ENCODE data around the gene FKBP1A.
"Not testable (repeated sequence)": the region's sequence is repeated elsewhere in the genome, so short reads cannot be mapped to it uniquely, and the experiment has no call there.

FKBP1A gene

DNA sequence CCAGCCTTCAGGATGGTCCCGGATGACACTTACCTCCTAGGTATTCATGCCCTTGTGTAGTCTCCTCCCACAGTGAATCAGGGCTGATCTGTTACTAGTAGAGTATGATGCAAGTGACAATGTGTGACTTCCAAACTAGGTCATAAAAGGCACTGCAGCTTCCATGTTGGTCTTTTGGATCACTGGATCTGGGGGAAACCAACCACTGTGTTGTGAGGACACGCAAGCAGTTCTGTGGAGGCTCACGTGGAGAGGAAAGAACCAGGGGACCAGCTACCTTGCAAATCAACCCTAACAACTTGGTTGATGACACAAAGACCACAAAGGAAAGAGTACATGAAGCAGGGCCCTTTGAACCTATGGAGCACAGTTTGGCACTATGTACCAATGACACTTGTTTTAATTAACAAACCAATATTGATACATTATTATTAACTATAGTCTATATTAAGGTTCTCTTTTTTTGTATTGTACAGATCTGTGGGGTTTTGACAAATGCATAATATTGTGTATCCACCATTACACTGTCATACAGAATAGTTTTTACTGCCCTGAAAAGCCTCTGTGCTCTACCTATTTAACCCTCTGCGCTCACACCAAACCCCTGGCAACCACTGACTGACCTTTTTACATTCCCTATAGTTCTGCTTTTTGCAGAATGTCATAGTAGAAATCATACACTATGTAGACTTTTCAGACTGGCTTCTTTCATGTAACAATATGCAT, 47.7 kb downstream of the FKBP1A start:
- Histone ChIP-seq H3K36me3 (no peaks in the 10 kb centered on the region), H3K4me1 (peaks cover 8% of the 10 kb centered on the region), H3K9me3 (no peaks in the 10 kb centered on the region), H3K4me3 (ENCODE audit: low read depth, low read length) (no peak overlapping the region), H3K27me3 (no peaks in the 10 kb centered on the region)
- DNase-seq, result no peak
- TF ChIP-seq, protein P1, sequence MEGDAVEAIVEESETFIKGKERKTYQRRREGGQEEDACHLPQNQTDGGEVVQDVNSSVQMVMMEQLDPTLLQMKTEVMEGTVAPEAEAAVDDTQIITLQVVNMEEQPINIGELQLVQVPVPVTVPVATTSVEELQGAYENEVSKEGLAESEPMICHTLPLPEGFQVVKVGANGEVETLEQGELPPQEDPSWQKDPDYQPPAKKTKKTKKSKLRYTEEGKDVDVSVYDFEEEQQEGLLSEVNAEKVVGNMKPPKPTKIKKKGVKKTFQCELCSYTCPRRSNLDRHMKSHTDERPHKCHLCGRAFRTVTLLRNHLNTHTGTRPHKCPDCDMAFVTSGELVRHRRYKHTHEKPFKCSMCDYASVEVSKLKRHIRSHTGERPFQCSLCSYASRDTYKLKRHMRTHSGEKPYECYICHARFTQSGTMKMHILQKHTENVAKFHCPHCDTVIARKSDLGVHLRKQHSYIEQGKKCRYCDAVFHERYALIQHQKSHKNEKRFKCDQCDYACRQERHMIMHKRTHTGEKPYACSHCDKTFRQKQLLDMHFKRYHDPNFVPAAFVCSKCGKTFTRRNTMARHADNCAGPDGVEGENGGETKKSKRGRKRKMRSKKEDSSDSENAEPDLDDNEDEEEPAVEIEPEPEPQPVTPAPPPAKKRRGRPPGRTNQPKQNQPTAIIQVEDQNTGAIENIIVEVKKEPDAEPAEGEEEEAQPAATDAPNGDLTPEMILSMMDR (IDR thresholded peaks at IDR 0.05; ENCODE audit: low read depth, low read length), result no peak

DNA sequence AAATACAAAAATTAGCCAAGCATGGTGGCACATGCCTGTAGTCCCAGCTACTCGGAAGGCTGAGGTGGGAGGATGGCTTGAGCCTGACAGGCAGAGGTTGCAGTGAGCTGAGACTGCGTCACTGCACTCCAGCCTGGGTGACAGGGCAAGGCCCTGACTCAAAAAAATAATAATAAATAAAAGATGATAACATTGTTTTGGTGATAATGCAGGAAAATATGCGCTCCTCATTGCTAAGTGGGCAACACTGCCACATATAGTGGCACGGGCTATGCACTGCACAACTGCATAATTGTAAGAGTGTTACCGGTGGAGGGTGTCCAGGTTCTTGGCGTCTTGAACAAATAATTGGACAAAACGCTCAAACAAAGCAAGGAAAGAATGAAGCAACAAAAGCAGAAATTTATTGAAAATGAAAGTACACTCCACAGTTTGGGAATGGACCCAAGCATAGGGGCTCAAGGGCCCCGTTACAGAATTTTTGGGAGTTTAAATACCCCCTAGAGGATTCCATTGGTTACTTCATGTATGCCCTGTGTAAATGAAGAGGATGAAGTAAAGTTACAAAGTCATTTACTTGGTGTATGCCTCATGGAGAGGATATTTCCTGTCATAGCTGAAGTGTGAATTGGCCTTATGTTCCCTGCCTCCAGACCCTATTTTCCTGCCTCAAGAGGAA, 49.3 kb downstream of the FKBP1A start:
- H3K27me3 ChIP-seq; H3K36me3 ChIP-seq; DNase-seq; H3K4me3 ChIP-seq (ENCODE audit: low read depth, low read length); H3K4me1 ChIP-seq; H3K9me3 ChIP-seq: not testable (repeated sequence)

DNA sequence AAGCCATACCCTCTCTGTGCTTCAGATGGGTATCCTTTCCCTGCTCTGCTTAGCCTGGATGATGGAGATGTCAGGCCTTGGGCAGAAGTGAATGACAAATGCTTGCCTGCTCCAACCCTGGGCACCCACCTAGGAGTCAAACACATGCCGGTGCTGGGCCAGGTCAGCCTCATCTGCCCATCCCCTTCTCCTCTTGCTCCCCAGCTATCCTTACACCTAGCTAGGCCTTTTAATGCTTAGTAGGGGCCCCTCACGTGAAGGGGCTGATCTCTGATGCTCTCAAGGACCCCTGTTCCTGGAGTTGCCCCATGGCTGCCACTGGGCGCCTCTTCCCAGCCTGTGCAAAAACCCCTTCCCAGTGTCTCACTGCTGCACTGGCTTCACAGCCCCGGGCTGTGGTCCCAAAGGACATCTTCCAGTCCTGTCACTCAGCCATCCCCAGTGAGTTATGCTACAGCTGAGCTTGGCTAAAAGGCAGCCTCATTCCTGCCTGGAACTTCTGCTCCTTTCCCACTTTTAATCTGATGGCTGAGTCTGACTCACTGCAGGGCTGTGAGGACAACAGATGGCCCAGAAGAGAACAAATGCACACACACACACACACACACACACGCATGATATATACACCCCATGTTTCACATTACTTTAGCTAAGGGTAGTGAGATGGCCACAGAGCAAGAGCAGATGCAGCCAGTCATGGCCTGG, 51.1 kb downstream of the FKBP1A start:
- Histone ChIP-seq H3K4me3 (ENCODE audit: low read depth, low read length) (no peak overlapping the region), H3K36me3 (no peaks in the 10 kb centered on the region), H3K9me3 (no peaks in the 10 kb centered on the region), H3K27me3 (no peaks in the 10 kb centered on the region), H3K4me1 (peaks cover 8% of the 10 kb centered on the region)
- DNase-seq, result peak; percentile 67
- TF ChIP-seq, protein P1 (IDR thresholded peaks at IDR 0.05; ENCODE audit: low read depth, low read length), result no peak

DNA sequence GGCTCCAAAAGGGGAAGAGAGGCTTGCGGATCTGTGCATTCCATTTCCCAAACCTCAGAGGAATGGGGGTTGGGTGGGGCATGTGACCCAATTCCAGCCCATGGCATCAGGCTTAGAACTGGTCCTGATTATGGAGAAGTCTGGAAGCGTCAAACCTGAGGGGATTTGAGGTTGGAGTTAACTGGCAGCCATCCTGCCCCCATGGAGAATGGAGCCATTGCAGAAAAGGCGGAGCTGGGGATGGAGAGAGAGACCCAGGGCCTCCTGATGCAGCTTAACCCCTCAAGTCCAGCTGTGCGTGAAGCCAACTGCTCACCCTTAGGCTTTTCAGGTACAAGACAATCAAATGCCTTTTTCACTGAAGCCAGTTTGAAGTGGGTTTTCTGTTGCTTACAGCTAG, 54.1 kb downstream of the FKBP1A start:
- H3K27me3 ChIP-seq, result no peaks in the 10 kb centered on the region
- DNase-seq, result no peak
- no peaks in the 10 kb centered on the region for H3K9me3 ChIP-seq
- TF ChIP-seq, protein P1 (IDR thresholded peaks at IDR 0.05; ENCODE audit: low read depth, low read length), result no peak
- no peak overlapping the region for H3K4me3 ChIP-seq (ENCODE audit: low read depth, low read length)
- peaks cover 8% of the 10 kb centered on the region for H3K4me1 ChIP-seq
- no peaks in the 10 kb centered on the region for H3K36me3 ChIP-seq

DNA sequence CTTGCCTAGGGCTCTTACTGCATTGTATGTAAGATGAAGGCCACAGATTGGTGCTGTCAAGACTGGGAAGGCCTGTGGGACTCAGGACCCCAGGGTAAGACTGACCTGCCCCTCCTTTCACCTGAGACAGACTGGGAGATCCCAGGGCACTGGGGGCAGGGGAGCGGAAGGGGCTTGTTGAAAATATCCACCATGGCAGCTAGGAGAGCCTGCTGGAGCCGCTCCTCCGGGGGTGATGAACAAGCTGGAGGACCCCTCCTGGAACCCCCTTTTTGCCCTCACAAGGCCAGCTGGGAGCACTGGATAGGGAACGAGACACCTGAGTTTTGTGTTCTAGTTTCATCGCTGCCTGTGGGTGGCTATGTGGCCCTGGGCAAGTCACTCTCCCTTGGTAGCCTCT, 54.8 kb downstream of the FKBP1A start:
- Histone ChIP-seq H3K9me3 (no peaks in the 10 kb centered on the region), H3K36me3 (no peaks in the 10 kb centered on the region)
- TF ChIP-seq, protein P1 (IDR thresholded peaks at IDR 0.05; ENCODE audit: low read depth, low read length), result no peak

DNA sequence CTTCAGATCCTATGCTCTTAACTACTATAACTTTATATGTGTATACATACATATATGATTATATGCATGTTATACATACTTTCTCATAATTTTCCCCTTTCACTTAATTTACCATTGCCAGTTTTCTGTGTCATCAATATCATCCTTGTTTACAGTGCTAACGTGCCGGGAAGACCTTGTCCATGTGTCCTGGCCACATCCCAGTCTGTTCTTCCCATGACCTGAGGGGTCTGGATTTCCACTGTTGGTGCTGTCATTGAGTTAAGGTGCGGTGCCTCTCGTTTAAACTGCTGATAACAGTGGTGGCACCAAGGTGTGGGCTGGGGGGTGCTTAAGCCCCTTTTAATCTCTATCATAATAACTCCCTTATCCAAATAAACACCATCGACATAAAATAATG, 55.4 kb downstream of the FKBP1A start:
- no peak for DNase-seq
- no peaks in the 10 kb centered on the region for H3K9me3 ChIP-seq

More for the DNA sequence above, 54.8 kb downstream of the FKBP1A start:
- DNase-seq, result no peak
- Histone ChIP-seq H3K4me3 (ENCODE audit: low read depth, low read length) (no peak overlapping the region), H3K27me3 (no peaks in the 10 kb centered on the region), H3K4me1 (peaks cover 8% of the 10 kb centered on the region)

More for the DNA sequence above, 55.4 kb downstream of the FKBP1A start:
- H3K27me3 ChIP-seq, result no peaks in the 10 kb centered on the region
- H3K36me3 ChIP-seq, result no peaks in the 10 kb centered on the region
- TF ChIP-seq, protein P1 (IDR thresholded peaks at IDR 0.05; ENCODE audit: low read depth, low read length), result no peak
- peaks cover 8% of the 10 kb centered on the region for H3K4me1 ChIP-seq
- no peak overlapping the region for H3K4me3 ChIP-seq (ENCODE audit: low read depth, low read length)

Data from BE2C (cell line).